Ovary (tissue), 3 donors: ENCODE measurements around the gene CPSF3.

ENCODE experiments used
- CTCF ChIP-seq, 3 donors: fragments of 450-650 bp in 2 of 3; fragments of 200-600 bp in 1 of 3; IDR thresholded peaks; one replicate each; pipeline versions ENCODE4 v1.5.1 to v1.8.0; 2016 to 2022; ENCODE audit warnings: antibody characterized with exemption in 3 of 3, mild to moderate bottlenecking in 1 of 3
- POLR2A ChIP-seq: fragments of 450-650 bp; IDR thresholded peaks from one replicate; pipeline ENCODE4 v1.6.1; 2017; ENCODE audit warnings: antibody characterized with exemption, mild to moderate bottlenecking, moderate library complexity
- donor health status: DM: no; HTN: no; CAD: no.

DNA sequence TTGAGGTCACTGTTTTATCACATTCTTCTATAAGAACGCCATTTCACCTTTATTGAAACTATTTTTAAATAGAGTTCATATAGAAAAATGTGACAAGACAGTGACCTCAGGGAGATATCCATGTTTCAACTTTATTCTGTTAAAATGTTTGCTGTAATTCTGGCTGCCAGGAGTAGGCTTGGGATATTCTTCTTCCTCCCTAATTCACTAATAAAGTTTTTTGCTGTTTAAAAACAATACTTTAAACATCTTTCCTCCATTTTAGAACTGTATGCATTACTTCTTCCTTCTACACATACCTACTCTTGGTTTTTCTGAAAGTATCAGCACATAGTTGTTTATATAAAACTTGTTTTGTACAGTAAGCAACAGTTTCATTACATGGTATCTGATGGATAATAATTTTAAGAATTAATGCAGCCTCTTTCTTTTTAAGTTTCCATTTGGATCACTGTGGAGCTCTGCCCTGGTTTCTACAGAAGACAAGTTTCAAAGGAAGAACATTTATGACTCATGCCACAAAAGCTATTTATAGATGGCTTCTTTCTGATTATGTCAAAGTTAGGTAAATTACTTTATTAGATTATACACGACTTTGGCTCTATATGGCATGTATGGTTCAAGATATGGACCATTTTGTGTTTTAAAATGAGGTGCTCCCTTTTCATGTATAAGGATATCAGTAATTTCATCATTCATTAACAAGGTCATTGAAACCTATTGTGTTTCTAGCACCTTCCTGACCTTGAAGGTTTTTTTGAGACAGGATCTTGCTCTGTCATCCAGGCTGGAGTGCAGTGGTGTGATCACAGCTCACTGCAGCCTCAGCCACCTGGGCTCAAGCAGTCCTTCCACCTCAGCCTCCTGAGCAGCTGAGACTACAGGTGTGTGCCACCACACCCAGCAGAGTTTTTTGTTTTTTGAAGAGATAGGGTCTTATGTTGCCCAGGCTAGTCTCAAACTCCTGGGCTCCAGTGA is 7.2 kb downstream of the CPSF3 start:
- TF ChIP-seq CTCF (IDR thresholded peaks at IDR 0.05) (no peak), POLR2A (no peak)
